BE2C (cell line): ENCODE data around the gene SFRP5.

Source experiments
- DNase-seq: peaks from one replicate; pipeline ENCODE4 v3.0.0-alpha.2; 2020
- H3K27me3 ChIP-seq: fragments of 250-450 bp; sonication (Bioruptor Pico); 2 replicates; pipeline ENCODE4 v1.5.1; 2020; ENCODE audit warnings: mild to moderate bottlenecking
- H3K36me3 ChIP-seq: fragments of 250-450 bp; sonication (Bioruptor Pico); 2 replicates; pipeline ENCODE4 v1.5.1; 2020; ENCODE audit warnings: mild to moderate bottlenecking
- H3K4me1 ChIP-seq: fragments of 250-450 bp; sonication (Bioruptor Pico); 2 replicates; pipeline ENCODE4 v1.5.1; 2020
- H3K4me3 ChIP-seq: 2 replicates; pipeline ENCODE4 v1.5.1; 2011; ENCODE audit warnings: low read depth, low read length
- H3K9me3 ChIP-seq: fragments of 250-450 bp; sonication (Bioruptor Pico); 2 replicates; pipeline ENCODE4 v1.5.1; 2020
- CTCF ChIP-seq: IDR thresholded peaks from 2 replicates; pipeline ENCODE4 v1.5.1; 2012; ENCODE audit warnings: mild to moderate bottlenecking, low read depth, low read length

SFRP5 gene

GRCh38 chr10:97732052-97732359 lies 39.8 kb downstream of the SFRP5 start:
- Histone ChIP-seq H3K9me3 (no peaks in the 10 kb centered on the region), H3K4me1 (no peaks in the 10 kb centered on the region), H3K4me3 (no peak overlapping the region), H3K36me3 (no peaks in the 10 kb centered on the region), H3K27me3 (no peaks in the 10 kb centered on the region)
- DNase-seq = no peak
- no peak for TF ChIP-seq CTCF

GRCh38 chr10:97731346-97732051 lies 40.3 kb downstream of the SFRP5 start:
- no peaks in the 10 kb centered on the region for H3K36me3 ChIP-seq
- no peaks in the 10 kb centered on the region for H3K4me1 ChIP-seq
- DNase-seq = peak; percentile 73
- H3K27me3 ChIP-seq = no peaks in the 10 kb centered on the region
- H3K9me3 ChIP-seq = no peaks in the 10 kb centered on the region
- no peak overlapping the region for H3K4me3 ChIP-seq
- TF ChIP-seq CTCF = peak; percentile 91

GRCh38 chr10:97729014-97729413 lies 42.8 kb downstream of the SFRP5 start:
- TF ChIP-seq CTCF = no peak
- H3K36me3 ChIP-seq = no peaks in the 10 kb centered on the region
- no peak overlapping the region for H3K4me3 ChIP-seq
- H3K9me3 ChIP-seq = no peaks in the 10 kb centered on the region
- no peaks in the 10 kb centered on the region for H3K27me3 ChIP-seq
- no peak for DNase-seq
- no peaks in the 10 kb centered on the region for H3K4me1 ChIP-seq

- H3K4me3 ChIP-seq = no peak overlapping the region
- no peak for TF ChIP-seq CTCF
- no peak for DNase-seq
These were observed 45.1 kb downstream of the SFRP5 start for GRCh38 chr10:97726636-97727178.

GRCh38 chr10:97724341-97724941 lies 47.4 kb downstream of the SFRP5 start:
- no peak for TF ChIP-seq CTCF
- Histone ChIP-seq H3K27me3 (no peaks in the 10 kb centered on the region), H3K4me3 (no peak overlapping the region), H3K9me3 (no peaks in the 10 kb centered on the region), H3K36me3 (no peaks in the 10 kb centered on the region), H3K4me1 (peaks cover 3% of the 10 kb centered on the region; the same call in 1 of the 2 replicates)
- no peak for DNase-seq

More at GRCh38 chr10:97726636-97727178, 45.1 kb downstream of the SFRP5 start:
- no peaks in the 10 kb centered on the region for H3K36me3 ChIP-seq
- no peaks in the 10 kb centered on the region for H3K9me3 ChIP-seq
- H3K27me3 ChIP-seq = no peaks in the 10 kb centered on the region
- H3K4me1 ChIP-seq = no peaks in the 10 kb centered on the region

GRCh38 chr10:97723001-97723400 lies 48.8 kb downstream of the SFRP5 start:
- H3K27me3 ChIP-seq = no peaks in the 10 kb centered on the region
- H3K36me3 ChIP-seq = no peaks in the 10 kb centered on the region
- peaks cover 15% of the 10 kb centered on the region for H3K4me1 ChIP-seq
- no peak overlapping the region for H3K4me3 ChIP-seq
- H3K9me3 ChIP-seq = no peaks in the 10 kb centered on the region
- TF ChIP-seq CTCF = no peak
- no peak for DNase-seq
